HG03097 (cell line): Measurements from ENCODE around the gene ITGA11.

Experiments
- ATAC-seq: cut with Tn5 transposase; IDR thresholded peaks from one replicate; pipeline ENCODE4 v1.9.1; 2021; ENCODE audit not compliant: unreplicated experiment, low FRiP score

The ITGA11 gene

GRCh38 chr15:68335251-68335650 lies 96.7 kb downstream of the ITGA11 start:
- no peak for ATAC-seq

DNA sequence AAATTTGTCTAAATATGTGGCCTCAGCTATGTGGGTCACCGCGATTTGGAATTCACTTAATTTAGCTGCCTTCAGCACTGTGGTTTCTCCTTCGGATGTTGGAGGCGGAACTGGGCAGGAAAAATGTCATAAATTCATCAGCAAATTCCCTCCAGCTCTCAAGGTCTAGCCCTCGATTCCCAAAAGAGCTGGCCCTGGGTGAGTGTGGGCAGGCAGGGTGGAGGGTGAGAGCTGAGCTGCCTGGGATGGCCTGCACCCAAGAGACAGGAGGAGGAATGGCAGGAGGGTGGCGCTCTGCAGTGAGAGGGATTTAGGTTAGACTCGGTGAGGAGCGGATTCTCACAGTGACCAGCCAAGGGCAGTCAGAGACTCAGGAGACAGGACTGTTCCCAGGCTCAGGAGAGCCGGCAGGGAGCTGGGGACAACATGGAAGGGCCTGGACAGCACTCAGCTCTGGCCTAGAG lies 97.3 kb downstream of the ITGA11 start:
- no peak for ATAC-seq

DNA sequence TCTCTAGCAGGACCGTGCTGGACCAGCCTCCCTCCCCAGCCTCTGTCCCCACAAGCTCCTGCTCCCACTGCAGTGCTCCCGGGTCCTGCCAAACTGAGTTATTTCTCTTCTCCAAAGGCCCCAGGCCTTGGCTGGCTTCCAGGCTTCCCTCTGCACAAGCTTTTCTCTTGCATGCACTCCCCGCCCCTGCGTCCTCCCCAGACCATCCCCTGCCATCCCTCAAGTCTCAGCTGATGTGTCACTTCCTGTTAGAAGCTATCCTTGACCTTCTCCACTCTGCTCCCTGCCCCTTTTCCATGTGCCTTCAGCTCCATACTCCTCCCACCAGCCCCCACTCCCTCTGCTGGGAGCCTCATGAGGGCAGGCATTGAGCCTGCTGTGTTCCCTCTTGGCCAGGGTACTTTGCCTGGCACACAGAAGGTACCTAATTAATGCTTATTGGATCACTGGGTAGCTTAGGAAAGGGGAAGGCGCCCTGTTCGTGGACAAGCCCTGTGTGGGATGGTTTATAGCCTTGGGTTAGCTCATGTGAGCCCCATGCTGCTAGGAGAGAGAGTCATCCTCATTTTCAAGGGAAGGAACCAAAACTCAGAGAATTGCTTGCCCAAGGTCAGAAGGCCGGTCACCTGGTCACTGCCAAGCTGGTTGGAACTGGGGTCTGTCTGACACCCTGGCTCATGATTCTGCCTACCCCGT lies 98.0 kb downstream of the ITGA11 start:
- no peak for ATAC-seq

GRCh38 chr15:68332266-68332665 lies 99.7 kb downstream of the ITGA11 start:
- ATAC-seq: no peak

- no peak for ATAC-seq
These were observed 101.1 kb downstream of the ITGA11 start for GRCh38 chr15:68330901-68331300.

DNA sequence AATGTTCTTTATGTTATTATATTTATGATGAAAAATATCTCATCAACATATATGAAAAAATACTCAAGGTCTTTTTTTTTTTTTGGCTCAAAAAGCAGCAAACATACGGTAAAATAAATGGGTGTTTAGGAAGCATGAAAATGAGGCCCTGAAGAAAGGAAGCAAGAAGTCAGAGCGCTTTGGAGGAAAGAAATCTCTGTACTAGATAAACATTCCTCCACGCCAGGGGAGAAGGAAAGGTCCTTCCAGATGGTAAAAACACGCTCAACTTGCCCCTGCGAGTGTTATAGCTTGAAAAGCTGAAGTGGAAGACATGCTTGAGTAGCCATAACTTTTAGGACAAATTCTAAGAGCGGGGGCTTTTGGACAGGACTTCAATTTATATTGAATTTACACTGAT lies 101.5 kb downstream of the ITGA11 start:
- ATAC-seq: no peak

GRCh38 chr15:68328964-68329363 lies 103.0 kb downstream of the ITGA11 start:
- ATAC-seq: no peak

GRCh38 chr15:68328443-68328842 lies 103.5 kb downstream of the ITGA11 start:
- no peak for ATAC-seq

DNA sequence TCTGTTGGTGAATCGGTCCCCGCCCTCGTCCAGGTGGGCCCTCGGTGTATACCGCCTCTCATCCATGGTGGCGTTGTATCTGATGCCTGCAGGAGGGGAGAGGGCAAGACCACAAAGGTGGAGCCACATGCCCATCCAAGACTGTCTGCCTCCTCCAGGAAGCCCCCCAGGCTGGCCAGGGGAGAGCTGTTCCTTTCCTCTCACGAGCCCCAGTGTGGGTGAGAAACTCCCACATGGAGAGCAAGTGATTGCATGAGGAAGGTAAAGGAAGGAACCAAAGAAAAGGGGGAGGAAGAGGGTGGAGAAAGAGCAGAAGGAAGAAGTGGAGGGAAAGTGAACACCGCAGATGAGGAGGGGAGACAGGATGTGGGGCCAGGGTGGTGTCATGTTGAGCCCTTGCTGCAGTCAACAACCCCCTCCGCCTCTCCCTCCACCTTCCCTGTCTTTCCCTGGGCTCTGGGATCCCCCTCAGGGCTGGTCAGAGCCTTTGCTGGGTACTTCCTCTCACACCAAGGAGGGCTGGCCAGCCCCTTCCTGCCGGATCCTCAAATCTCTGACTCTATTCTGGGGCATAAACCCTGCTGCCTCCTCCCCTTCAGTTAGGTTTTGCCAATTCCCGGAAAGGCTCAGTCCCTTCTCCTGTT lies 105.1 kb downstream of the ITGA11 start:
- no peak for ATAC-seq

DNA sequence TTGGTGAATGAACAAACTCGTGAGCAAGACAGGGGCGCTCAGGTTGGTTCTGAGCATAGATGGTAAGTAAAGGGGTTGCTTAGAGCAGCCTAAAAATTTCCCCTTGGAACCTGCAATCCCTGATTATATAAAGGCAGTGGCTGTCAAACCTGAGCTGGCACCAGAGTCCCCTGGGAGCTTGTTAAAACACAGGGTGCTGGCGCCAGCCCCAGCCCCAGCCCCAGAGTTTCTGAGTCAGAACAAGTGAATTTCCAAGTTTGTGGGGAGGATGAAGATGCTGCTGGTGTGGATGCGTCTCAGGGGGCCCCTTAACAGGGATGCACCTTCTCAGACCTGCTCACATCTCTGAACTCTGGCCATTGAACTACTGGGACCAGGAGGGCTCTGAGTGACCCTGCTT lies 106.2 kb downstream of the ITGA11 start:
- ATAC-seq: no peak

DNA sequence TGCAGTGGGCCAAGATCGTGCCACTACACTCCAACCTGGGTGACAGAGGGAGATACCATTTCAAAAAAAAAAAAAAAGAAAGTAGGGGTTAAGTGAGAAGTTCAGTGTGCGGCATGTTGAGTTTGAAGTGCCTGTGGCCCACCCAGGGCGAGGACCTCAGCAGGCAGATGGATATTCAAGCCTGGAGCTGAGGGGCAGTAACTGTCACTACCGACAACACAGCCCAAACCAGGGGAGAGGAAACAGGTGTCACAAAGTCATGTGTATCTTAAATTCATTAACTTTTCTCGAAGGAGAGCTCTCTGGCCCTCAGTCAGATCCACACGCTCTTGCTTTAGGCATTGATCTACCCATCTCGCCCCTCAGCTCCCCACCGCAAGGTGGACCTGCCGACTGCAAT lies 109.2 kb downstream of the ITGA11 start:
- ATAC-seq: no peak

- ATAC-seq: no peak
These were observed 110.7 kb downstream of the ITGA11 start for GRCh38 chr15:68321229-68321628.

DNA sequence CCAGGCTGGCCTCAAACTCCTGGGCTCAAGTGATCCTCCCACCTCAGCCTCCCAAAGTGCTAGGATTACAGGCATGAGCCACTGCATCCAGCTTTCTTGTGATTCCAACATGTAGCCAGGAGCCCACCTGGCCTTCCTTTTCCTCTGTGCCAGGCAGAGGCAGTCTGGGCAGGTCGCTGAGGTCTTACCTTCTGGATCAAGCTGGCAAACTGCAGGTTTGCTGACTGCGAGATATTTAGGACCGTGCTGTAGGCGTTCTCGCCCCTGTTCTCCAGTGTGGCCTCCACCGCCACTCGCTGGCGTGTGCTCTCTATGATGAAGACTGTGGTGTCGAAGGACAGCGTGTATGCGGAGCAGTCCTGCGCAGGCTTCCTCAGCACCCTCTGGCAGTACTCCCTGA lies 112.0 kb downstream of the ITGA11 start:
- no peak for ATAC-seq

GRCh38 chr15:68318931-68319909 lies 112.7 kb downstream of the ITGA11 start:
- ATAC-seq: no peak

GRCh38 chr15:68318008-68318835 lies 113.7 kb downstream of the ITGA11 start:
- ATAC-seq: no peak

DNA sequence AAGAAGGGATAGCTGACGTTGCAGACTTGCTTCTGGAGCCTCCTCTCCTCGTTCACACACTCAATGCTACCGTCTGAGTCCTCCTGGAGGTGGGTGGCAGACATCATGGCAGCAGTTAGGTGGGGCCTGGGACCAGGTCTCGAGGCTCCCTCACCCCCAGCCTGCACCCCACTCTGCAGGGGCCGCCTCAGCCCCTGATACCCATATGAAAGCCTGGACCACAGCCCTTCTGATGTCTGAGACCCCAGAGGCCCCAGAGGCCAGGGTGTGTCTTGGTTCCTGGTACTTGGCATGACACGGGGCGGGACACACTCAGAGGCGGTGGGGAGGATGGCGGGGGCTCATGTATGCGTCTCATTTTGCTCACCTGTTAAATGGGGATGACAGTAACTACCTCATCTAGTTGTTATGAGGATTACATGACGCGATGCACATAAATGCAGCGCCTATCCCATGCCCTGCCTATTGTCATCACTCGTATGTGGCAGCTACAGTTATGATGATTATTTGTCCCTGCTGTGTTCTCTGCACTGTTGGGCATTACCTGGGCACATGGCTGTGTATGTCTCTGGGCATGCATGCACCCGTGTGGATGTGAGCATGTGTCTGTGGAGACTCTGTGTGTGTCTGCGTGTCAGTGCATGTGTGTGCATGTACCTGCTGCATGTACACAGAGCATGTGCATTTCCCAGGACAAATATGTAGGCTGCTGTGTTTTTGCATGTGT lies 114.5 kb downstream of the ITGA11 start:
- no peak for ATAC-seq

GRCh38 chr15:68316061-68316804 lies 115.7 kb downstream of the ITGA11 start:
- ATAC-seq: no peak

DNA sequence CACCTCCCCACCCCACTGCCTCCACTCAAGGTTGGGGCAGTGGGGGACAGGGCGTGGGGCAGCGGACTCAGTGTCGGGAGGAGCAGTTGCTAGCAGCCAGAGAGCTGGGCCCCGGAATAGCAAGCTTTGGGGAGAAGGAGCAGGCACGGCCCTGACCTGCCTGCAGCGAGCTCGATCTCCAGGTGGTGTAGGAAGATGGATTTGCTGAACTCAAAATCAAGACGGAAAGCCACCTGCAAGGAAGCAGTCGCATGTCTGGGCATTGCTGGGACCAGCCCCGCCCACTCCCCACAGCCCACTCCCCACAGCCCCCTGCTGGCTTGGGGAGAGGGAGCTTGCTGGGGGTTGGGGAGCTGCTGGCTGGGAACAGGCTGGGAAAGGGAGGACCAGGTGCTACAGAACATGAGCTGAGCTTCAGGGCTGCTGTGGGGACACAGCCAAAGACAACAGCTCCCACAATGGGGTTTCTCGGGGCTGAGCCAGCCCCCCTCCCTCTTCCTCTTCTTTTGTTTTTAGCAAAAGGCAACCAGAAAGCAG lies 116.4 kb downstream of the ITGA11 start:
- ATAC-seq: no peak

DNA sequence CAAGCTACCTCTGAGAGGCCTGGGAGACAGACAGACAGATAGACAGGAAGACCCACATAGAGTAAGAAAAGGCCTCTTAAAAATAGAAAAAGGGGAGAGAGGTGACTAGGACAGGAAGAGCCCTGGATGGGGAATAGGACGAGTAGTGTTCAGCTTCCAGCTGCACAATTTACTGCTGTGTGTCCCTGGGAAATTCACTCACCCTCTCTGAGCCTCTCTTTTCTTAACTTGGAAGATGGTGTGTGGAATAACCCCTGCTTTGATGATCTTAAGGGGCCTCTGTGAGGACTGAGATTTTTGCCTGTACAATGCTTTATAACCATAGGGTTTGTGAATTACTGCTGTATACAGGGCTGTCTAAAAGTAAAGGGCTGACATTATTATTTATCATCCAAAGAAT lies 116.9 kb downstream of the ITGA11 start:
- ATAC-seq: no peak
